WTC11 (cell line): ENCODE results near the gene LUC7L. TPM values are rescaled to one million over a fixed set of nuclear protein-coding genes. Genes with fewer than 3 reads are reported as not detected.

ENCODE experiments used
- CTCF ChIP-seq: fragments of 200-600 bp; IDR thresholded peaks from 2 replicates; pipeline ENCODE4 v1.8.0; 2022; ENCODE audit warnings: antibody characterized with exemption
- E2F1 ChIP-seq: sonication (generic); formaldehyde crosslinking; IDR thresholded peaks from 2 replicates; pipeline ENCODE4 v1.8.0; 2022; ENCODE audit warnings: mild to moderate bottlenecking, missing genetic modification reagents
- ESRRA ChIP-seq: sonication (generic); formaldehyde crosslinking; IDR thresholded peaks from 2 replicates; pipeline ENCODE4 v1.8.1; 2022; ENCODE audit warnings: mild to moderate bottlenecking, missing genetic modification reagents, borderline replicate concordance
- FOXP1 ChIP-seq: sonication (generic); formaldehyde crosslinking; IDR thresholded peaks from 2 replicates; pipeline ENCODE4 v1.8.0; 2022; ENCODE audit warnings: missing genetic modification reagents, mild to moderate bottlenecking, moderate library complexity, borderline replicate concordance
- MYBL2 ChIP-seq: sonication (generic); formaldehyde crosslinking; IDR thresholded peaks from 2 replicates; pipeline ENCODE4 v1.8.1; 2023; ENCODE audit warnings: mild to moderate bottlenecking, moderate library complexity, missing genetic modification reagents
- NR1H2 ChIP-seq: sonication (generic); formaldehyde crosslinking; IDR thresholded peaks from 2 replicates; pipeline ENCODE4 v1.9.0; 2021; ENCODE audit warnings: mild to moderate bottlenecking, moderate library complexity, missing genetic modification reagents
- PREB ChIP-seq: sonication (generic); formaldehyde crosslinking; IDR thresholded peaks from 2 replicates; pipeline ENCODE4 v1.8.1; 2022; ENCODE audit warnings: mild to moderate bottlenecking, missing genetic modification reagents, moderate library complexity, borderline replicate concordance
- TEAD1 ChIP-seq: sonication (generic); formaldehyde crosslinking; IDR thresholded peaks from 2 replicates; pipeline ENCODE4 v1.8.0; 2022; ENCODE audit warnings: mild to moderate bottlenecking, missing genetic modification reagents
- ZBTB21 ChIP-seq: sonication (generic); formaldehyde crosslinking; IDR thresholded peaks from 2 replicates; pipeline ENCODE4 v1.8.1; 2023; ENCODE audit warnings: mild to moderate bottlenecking, missing genetic modification reagents, borderline replicate concordance
- ZNF263 ChIP-seq: sonication (generic); formaldehyde crosslinking; IDR thresholded peaks from 2 replicates; pipeline ENCODE4 v1.8.1; 2022; ENCODE audit warnings: low read depth, mild to moderate bottlenecking, moderate library complexity, missing genetic modification reagents
- ZNF281 ChIP-seq: sonication (generic); formaldehyde crosslinking; IDR thresholded peaks from 2 replicates; pipeline ENCODE4 v1.8.0; 2023; ENCODE audit warnings: mild to moderate bottlenecking, missing genetic modification reagents
- ZNF396 ChIP-seq: fragments of 250-450 bp; sonication (Bioruptor Pico); IDR thresholded peaks from 2 replicates; pipeline ENCODE4 v1.8.0; 2021; ENCODE audit warnings: mild to moderate bottlenecking, moderate library complexity, borderline replicate concordance
- ZNF423 ChIP-seq: fragments of 250-450 bp; sonication (Bioruptor Pico); IDR thresholded peaks from 2 replicates; pipeline ENCODE4 v2.1.2; 2022; ENCODE audit warnings: mild to moderate bottlenecking, moderate library complexity
- total RNA-seq: library from RNA; stranded (reverse); gene quantifications from 3 replicates; pipeline ENCODE4 v1.2.3, GENCODE V29; 2021
- TF ChIP-seq, protein P1 (sequence below): sonication (generic); formaldehyde crosslinking; IDR thresholded peaks from 2 replicates; pipeline ENCODE4 v1.8.1; 2022; ENCODE audit warnings: low read depth, missing genetic modification reagents, borderline replicate concordance
- TF ChIP-seq, protein P2 (sequence below): sonication (generic); formaldehyde crosslinking; IDR thresholded peaks from 2 replicates; pipeline ENCODE4 v1.8.1; 2022; ENCODE audit warnings: missing genetic modification reagents, borderline replicate concordance
- TF ChIP-seq, protein P3 (sequence below): sonication (generic); formaldehyde crosslinking; IDR thresholded peaks from 2 replicates; pipeline ENCODE4 v1.8.1; 2023; ENCODE audit warnings: mild to moderate bottlenecking, missing genetic modification reagents
- TF ChIP-seq, protein P4 (sequence below): sonication (generic); formaldehyde crosslinking; IDR thresholded peaks from 2 replicates; pipeline ENCODE4 v1.8.0; 2022; ENCODE audit warnings: missing genetic modification reagents
- TF ChIP-seq, protein P5 (sequence below): fragments of 250-450 bp; sonication (Bioruptor Pico); conservative IDR thresholded peaks from 2 replicates; pipeline ENCODE4 v1.9.0; 2021; ENCODE audit warnings: mild to moderate bottlenecking

Gene LUC7L
- total RNA-seq, 1 experiment from 2014 or later, result 111 TPM

GRCh38 chr16:228852-229730 lies at the start of gene LUC7L (continued):
- no peak for TF ChIP-seq PREB (CRISPR knock-in tag)
- TF ChIP-seq, protein P1, sequence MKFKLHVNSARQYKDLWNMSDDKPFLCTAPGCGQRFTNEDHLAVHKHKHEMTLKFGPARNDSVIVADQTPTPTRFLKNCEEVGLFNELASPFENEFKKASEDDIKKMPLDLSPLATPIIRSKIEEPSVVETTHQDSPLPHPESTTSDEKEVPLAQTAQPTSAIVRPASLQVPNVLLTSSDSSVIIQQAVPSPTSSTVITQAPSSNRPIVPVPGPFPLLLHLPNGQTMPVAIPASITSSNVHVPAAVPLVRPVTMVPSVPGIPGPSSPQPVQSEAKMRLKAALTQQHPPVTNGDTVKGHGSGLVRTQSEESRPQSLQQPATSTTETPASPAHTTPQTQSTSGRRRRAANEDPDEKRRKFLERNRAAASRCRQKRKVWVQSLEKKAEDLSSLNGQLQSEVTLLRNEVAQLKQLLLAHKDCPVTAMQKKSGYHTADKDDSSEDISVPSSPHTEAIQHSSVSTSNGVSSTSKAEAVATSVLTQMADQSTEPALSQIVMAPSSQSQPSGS, result no peak
- TF ChIP-seq FOXP1 (CRISPR knock-in tag), result peak; percentile 96
- TF ChIP-seq ZNF396 (CRISPR knock-in tag), result no peak
- TF ChIP-seq, protein P2, sequence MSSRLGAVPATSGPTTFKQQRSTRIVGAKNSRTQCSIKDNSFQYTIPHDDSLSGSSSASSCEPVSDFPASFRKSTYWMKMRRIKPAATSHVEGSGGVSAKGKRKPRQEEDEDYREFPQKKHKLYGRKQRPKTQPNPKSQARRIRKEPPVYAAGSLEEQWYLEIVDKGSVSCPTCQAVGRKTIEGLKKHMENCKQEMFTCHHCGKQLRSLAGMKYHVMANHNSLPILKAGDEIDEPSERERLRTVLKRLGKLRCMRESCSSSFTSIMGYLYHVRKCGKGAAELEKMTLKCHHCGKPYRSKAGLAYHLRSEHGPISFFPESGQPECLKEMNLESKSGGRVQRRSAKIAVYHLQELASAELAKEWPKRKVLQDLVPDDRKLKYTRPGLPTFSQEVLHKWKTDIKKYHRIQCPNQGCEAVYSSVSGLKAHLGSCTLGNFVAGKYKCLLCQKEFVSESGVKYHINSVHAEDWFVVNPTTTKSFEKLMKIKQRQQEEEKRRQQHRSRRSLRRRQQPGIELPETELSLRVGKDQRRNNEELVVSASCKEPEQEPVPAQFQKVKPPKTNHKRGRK (CRISPR knock-in tag), result no peak
- no peak for TF ChIP-seq CTCF
- TF ChIP-seq E2F1 (CRISPR knock-in tag), result peak; percentile 78; the same call in 1 of the 2 replicates
- TF ChIP-seq, protein P3, sequence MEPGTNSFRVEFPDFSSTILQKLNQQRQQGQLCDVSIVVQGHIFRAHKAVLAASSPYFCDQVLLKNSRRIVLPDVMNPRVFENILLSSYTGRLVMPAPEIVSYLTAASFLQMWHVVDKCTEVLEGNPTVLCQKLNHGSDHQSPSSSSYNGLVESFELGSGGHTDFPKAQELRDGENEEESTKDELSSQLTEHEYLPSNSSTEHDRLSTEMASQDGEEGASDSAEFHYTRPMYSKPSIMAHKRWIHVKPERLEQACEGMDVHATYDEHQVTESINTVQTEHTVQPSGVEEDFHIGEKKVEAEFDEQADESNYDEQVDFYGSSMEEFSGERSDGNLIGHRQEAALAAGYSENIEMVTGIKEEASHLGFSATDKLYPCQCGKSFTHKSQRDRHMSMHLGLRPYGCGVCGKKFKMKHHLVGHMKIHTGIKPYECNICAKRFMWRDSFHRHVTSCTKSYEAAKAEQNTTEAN (CRISPR knock-in tag), result peak; percentile 73; the same call in 1 of the 2 replicates
- TF ChIP-seq NR1H2 (CRISPR knock-in tag), result no peak
- TF ChIP-seq MYBL2 (CRISPR knock-in tag), result peak; percentile 94
- TF ChIP-seq ZNF423, result no peak
- peak; percentile 83 for TF ChIP-seq ESRRA (CRISPR knock-in tag)
- peak; percentile 79; the same call in 1 of the 2 replicates for TF ChIP-seq ZBTB21 (CRISPR knock-in tag)
- TF ChIP-seq TEAD1, result peak; percentile 96
- TF ChIP-seq, protein P4, sequence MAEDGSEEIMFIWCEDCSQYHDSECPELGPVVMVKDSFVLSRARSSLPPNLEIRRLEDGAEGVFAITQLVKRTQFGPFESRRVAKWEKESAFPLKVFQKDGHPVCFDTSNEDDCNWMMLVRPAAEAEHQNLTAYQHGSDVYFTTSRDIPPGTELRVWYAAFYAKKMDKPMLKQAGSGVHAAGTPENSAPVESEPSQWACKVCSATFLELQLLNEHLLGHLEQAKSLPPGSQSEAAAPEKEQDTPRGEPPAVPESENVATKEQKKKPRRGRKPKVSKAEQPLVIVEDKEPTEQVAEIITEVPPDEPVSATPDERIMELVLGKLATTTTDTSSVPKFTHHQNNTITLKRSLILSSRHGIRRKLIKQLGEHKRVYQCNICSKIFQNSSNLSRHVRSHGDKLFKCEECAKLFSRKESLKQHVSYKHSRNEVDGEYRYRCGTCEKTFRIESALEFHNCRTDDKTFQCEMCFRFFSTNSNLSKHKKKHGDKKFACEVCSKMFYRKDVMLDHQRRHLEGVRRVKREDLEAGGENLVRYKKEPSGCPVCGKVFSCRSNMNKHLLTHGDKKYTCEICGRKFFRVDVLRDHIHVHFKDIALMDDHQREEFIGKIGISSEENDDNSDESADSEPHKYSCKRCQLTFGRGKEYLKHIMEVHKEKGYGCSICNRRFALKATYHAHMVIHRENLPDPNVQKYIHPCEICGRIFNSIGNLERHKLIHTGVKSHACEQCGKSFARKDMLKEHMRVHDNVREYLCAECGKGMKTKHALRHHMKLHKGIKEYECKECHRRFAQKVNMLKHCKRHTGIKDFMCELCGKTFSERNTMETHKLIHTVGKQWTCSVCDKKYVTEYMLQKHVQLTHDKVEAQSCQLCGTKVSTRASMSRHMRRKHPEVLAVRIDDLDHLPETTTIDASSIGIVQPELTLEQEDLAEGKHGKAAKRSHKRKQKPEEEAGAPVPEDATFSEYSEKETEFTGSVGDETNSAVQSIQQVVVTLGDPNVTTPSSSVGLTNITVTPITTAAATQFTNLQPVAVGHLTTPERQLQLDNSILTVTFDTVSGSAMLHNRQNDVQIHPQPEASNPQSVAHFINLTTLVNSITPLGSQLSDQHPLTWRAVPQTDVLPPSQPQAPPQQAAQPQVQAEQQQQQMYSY (CRISPR knock-in tag), result no peak; the same call in 1 of the 2 replicates
- TF ChIP-seq ZNF263 (CRISPR knock-in tag), result no peak
- peak; percentile 81; the same call in 1 of the 2 replicates for TF ChIP-seq ZNF281 (CRISPR knock-in tag)
- TF ChIP-seq, protein P5, sequence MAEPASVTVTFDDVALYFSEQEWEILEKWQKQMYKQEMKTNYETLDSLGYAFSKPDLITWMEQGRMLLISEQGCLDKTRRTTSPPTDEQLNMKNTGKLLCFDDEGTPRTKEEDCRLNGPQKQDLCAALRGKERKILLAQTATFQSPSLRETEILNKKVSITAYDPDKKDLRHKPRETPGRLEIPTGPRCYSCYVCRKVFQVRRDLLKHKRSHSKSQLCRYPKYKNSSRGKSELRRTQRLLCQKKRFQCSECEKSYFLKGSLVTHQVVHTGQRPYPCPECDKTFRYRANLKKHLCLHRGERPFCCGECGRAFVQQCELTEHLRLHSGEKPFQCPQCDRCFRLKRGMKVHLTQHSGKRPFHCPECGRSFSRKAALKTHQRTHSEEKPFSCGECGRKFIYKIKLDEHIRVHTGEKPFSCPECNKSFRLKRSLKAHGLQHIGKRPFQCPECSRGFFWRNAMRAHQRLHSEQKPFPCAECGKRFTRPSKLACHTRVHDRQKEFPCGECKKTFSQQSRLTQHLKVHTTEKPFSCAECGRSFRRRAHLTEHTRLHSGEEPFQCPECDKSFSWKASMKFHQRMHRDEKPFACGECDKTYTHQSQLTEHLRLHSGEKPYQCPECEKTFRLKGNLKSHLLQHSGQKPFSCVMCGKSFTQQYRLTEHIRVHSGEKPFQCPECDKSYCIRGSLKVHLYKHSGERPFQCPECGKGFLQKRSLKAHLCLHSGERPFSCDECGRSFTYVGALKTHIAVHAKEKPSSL (CRISPR knock-in tag), result no peak
